T-helper 1 cell treated with Interleukin-12 subunit alpha and Interleukin-12 subunit beta and Interleukin-4 antibody, amounts not matched to agents 30 μg/mL and 1 μg/mL, for 36 hours (primary cell): ENCODE results near the gene BEGAIN.

Source experiments
- H3K27ac Mint-ChIP-seq: one replicate; pipeline ENCODE4 v1.8.0; 2021; ENCODE audit warnings: mild to moderate bottlenecking, mixed read lengths
- H3K27me3 Mint-ChIP-seq: one replicate; pipeline ENCODE4 v1.8.0; 2021; ENCODE audit warnings: low read depth, mixed read lengths
- H3K36me3 Mint-ChIP-seq: one replicate; pipeline ENCODE4 v1.8.0; 2021; ENCODE audit warnings: low read depth, mixed read lengths
- H3K4me1 Mint-ChIP-seq: one replicate; pipeline ENCODE4 v1.8.0; 2021; ENCODE audit warnings: low read depth, mixed read lengths
- H3K4me3 Mint-ChIP-seq: one replicate; pipeline ENCODE4 v1.8.0; 2021; ENCODE audit warnings: mild to moderate bottlenecking, moderate library complexity, mixed read lengths
- H3K9me3 Mint-ChIP-seq: one replicate; pipeline ENCODE4 v1.8.0; 2021; ENCODE audit warnings: mixed read lengths

The BEGAIN gene

DNA sequence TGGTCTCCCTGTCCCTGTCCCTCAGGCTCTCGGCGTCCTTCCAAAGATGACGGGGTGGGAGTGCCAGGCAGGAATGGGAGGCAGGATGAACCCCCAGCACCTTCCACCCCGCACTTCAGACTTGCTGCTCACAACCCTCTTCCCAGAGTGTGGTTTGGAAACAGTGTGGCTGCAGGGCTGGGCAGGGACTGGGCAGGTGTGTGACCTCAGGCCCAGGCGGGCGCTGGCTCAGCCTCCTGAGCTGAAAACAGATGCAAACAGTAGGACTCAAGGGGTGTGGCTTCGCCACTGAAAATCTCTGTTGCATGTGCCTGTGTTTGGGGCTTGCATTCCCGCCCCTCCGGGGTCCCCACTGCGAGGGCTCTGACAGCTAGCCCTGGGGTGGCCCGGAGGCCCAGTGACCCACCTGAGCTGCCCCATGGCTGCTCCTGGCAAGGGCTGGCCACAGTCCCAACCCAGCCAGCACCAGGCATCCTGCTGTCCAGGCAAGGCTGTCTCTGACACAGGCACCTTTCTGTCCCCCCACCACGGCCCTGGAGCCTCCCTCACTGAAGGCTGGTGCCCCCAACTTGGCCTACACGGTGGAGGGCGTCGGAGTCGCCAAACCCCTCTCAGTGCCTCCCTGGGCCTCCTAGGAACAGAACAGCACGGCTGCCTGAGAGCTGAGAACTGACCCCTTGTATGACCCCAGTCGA is 46.1 kb downstream of the BEGAIN start:
- peaks cover 3% of the 10 kb centered on the region for H3K4me1 Mint-ChIP-seq
- H3K27me3 Mint-ChIP-seq: no peaks in the 10 kb centered on the region

DNA sequence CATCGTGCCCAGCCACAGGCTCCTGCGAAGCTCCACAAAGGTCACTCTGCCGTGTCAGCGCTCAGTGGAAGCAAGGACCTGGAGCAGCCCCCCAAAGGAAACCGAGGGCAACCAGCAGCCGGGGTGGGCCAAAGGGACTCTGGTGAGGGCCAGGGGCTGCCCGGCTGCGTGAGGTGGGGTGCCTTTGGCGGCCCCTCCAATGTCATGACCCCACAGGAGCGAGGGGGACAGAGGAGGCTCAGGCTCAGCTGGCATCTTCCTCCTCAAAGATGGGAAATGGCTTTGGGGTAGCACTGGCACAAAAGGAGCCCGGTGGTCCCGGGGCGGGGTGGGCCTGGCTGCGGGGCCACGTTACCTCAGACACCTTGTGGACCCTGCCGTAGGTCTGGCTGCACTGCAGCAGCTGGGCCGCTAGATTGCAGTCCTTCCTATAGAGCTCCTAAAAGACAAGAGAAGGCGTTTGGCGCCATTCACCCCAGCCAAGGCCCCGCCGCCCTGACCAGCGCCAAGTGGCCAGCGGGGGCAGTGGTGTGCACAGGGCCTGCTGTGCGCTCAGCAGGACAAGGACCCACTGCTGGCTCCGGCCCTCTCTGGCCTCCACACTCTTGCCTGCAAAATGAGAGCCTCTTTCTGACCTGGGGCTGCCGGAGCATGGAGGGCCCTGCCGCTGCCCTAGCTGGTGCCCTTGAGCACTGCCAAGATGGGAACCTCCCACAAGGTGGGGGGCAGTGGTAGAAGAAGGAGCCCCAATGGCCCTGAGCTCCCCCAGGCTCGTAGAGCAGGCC is 46.9 kb downstream of the BEGAIN start:
- Mint-ChIP-seq H3K9me3 (no peaks in the 10 kb centered on the region), H3K4me3 (no peak overlapping the region), H3K27me3 (no peaks in the 10 kb centered on the region), H3K27ac (no peak overlapping the region), H3K4me1 (no peaks in the 10 kb centered on the region), H3K36me3 (no peaks in the 10 kb centered on the region)

More for the DNA sequence above, 46.1 kb downstream of the BEGAIN start:
- no peaks in the 10 kb centered on the region for H3K36me3 Mint-ChIP-seq
- H3K27ac Mint-ChIP-seq: no peak overlapping the region
- H3K4me3 Mint-ChIP-seq: no peak overlapping the region
- no peaks in the 10 kb centered on the region for H3K9me3 Mint-ChIP-seq

DNA sequence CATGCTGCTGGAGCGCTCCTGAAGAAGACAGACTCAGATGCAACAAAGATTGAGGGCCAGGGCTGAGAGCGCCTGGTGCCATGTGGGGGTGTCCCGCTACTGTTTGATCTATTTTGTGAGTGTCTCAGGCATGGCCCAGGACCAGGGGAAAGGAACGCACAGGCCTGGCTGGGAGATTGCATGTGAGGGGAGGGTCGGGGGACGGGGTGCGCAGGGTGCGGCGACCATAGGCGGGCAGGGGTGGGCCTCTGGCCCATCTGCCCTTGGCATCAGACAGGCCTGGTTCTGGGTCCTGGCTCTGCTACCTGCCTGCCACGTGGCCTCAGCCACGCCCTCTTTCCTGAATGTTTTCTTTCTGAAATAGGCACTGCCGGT is 47.5 kb downstream of the BEGAIN start:
- Mint-ChIP-seq H3K4me1 (no peaks in the 10 kb centered on the region), H3K36me3 (no peaks in the 10 kb centered on the region), H3K9me3 (no peaks in the 10 kb centered on the region), H3K27ac (no peak overlapping the region), H3K27me3 (no peaks in the 10 kb centered on the region), H3K4me3 (no peak overlapping the region)

DNA sequence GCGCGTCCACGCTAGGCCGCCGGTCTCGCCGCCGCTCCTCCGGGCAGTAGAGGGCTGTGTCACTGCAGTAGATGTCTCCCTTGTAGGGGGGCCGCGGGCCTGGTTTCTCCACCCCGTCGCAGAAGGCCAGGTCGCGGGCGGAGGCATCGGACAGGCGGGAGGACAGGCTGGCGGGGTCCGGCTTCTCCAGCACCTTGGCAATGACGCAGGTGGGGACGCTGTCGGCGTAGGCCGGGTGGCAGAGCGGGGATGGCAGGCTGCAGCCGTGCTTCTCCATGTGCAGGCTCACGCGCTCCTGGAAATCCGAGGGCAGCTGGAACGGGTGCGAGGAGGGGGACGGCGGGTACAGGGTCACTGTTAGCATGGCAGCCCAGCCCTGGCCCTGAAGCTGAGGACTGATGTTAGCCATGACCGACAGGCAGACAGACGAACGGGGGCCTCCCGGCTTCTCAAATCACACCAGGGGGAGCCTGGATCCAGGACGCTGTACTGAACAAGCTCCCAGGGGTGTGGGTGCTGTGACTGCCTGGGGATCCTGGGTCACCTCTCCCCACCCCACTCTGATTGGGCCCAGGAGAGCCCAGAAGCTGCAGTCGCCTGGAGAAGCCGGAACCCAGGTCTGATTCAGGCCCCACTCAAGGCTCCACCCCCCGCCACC is 48.1 kb downstream of the BEGAIN start:
- Mint-ChIP-seq H3K27ac (no peak overlapping the region), H3K4me3 (no peak overlapping the region), H3K9me3 (no peaks in the 10 kb centered on the region), H3K27me3 (no peaks in the 10 kb centered on the region), H3K36me3 (no peaks in the 10 kb centered on the region), H3K4me1 (no peaks in the 10 kb centered on the region)

DNA sequence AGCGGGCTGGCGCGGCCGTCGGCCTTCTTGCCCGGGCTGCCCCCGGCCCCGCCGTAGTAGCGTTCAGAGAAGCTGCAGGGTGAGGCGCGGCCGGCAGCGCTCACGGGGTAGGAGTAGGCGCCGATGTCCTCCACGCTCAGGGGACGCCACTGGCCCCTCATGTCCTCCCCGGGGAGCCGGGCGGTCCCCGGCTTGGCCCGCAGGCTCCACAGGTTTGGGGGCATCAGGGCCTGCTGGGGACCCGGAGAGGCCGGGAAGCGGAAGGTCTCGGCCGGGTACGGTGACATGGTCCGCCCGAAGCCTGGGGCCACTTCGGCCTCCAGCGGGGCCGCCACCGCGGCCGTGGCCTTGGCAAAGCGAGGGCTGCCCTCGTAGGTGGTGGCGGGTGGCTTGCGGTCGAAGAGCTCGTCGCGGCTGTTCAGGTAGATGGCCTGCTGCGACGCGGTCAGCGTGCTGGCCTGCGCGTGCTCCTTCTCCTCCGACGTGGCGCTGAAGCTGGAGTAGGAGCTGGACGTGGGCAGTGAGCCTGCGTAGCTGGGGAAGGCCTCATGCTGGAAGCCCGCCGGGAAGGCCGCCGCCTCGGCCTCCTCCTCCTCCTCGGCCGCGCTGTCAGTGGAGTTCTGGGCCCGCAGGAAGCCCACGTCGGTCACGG is 48.7 kb downstream of the BEGAIN start:
- Mint-ChIP-seq H3K27ac (no peak overlapping the region), H3K4me3 (no peak overlapping the region), H3K36me3 (no peaks in the 10 kb centered on the region), H3K9me3 (no peaks in the 10 kb centered on the region), H3K4me1 (no peaks in the 10 kb centered on the region), H3K27me3 (no peaks in the 10 kb centered on the region)

DNA sequence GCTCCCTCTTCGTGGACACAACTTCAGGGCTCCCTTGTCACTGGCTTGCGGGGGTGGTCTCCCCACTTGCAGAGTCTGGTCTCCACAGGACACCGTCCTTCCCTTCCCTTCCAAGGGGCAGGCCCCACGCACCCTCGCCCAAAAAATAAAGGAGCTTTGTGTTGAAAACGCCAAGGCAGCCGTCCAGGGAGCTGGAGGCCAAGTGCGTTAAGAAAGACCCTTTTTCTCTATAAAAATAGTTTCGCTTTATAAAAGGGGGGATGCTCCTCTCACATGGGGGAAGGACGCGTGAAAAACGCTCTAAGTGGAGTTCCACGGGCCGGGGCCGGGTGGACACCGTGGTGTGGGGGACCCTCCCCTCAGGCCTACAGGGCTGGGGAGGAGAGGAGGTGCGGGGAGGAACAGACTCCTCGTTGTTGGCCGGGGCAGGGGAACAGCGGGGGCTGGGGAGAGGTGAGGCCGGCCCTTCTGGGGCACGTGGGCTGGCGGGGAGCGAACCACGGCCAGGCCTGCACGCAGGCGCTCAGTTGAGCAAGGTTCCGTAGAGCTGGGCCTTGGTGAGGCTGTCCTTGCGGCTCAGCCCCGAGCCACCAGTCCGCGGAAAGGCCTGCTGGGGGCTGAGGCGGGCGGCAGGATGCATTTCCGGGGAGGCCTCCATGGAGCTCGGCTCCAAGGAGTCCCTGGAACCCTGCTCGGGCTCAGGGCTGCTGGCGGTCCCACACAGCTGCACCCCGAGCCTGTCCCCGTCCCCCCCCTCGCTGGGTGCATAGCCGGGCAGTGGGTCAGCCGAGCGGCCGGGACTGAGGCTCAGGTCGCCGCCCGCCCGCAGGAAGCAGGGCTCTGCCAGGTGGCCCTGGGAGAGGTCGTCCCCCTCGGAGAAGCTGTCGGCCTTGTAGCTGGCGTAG is 49.5 kb downstream of the BEGAIN start:
- no peak overlapping the region for H3K4me3 Mint-ChIP-seq
- H3K9me3 Mint-ChIP-seq: no peaks in the 10 kb centered on the region
- H3K36me3 Mint-ChIP-seq: no peaks in the 10 kb centered on the region
- no peaks in the 10 kb centered on the region for H3K27me3 Mint-ChIP-seq
- no peak overlapping the region for H3K27ac Mint-ChIP-seq
- no peaks in the 10 kb centered on the region for H3K4me1 Mint-ChIP-seq

DNA sequence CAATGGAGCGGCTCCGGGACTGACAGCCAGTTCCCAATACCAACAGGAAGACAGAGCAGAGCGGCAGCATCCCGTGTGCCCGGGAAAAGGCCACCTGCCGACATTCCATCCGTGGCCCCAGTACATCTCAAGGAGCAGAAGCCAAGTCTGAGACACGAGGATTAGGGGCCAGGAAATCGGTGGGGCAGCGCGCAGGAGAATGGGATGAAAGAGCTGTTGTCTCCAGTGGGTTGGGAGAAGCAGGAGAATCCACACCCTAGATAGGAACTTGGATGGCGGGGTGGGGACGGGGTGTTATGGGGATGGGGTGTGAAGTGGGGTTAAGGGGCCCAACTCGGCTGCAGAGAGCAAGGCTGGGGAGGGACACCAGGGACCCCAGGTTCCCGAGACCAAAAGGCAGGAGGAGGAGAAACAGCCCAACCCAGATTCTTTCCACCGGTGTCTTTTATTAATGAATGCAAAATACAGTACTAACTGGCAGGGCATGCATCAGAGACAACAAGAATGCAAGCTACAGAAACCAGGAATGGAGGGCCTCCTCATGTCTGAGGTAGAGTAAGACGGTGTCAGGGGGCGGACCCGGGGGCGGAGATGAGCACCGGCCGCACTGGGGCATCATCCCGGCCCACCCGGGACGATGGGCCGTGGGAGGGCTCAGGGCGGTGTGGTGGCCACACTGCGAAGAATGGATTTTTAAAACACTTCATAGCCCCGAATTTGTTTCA is 50.3 kb downstream of the BEGAIN start:
- no peak overlapping the region for H3K4me3 Mint-ChIP-seq
- no peaks in the 10 kb centered on the region for H3K4me1 Mint-ChIP-seq
- H3K9me3 Mint-ChIP-seq: no peaks in the 10 kb centered on the region
- H3K27me3 Mint-ChIP-seq: no peaks in the 10 kb centered on the region
- no peak overlapping the region for H3K27ac Mint-ChIP-seq
- no peaks in the 10 kb centered on the region for H3K36me3 Mint-ChIP-seq

DNA sequence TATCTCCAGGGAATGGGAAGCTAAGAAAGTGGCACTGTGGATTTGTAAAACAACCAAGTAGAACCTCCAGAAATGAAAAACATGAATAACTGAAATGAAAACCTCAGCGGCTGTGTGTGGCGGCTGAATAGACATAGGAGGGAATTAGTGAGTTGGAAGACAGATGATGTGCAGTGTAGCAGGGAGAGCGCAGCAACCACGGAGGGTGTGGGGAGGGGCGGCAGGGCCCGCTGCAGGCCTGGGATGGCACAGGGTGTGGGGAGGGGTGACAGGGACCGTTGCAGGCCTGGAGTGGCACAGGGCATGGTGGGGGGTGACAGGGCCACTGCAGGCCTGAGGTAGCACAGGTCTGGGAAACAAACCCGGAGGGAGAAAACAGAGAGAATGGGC is 51.1 kb downstream of the BEGAIN start:
- Mint-ChIP-seq H3K9me3 (no peaks in the 10 kb centered on the region), H3K36me3 (no peaks in the 10 kb centered on the region), H3K27me3 (no peaks in the 10 kb centered on the region), H3K27ac (no peak overlapping the region), H3K4me3 (no peak overlapping the region), H3K4me1 (no peaks in the 10 kb centered on the region)

DNA sequence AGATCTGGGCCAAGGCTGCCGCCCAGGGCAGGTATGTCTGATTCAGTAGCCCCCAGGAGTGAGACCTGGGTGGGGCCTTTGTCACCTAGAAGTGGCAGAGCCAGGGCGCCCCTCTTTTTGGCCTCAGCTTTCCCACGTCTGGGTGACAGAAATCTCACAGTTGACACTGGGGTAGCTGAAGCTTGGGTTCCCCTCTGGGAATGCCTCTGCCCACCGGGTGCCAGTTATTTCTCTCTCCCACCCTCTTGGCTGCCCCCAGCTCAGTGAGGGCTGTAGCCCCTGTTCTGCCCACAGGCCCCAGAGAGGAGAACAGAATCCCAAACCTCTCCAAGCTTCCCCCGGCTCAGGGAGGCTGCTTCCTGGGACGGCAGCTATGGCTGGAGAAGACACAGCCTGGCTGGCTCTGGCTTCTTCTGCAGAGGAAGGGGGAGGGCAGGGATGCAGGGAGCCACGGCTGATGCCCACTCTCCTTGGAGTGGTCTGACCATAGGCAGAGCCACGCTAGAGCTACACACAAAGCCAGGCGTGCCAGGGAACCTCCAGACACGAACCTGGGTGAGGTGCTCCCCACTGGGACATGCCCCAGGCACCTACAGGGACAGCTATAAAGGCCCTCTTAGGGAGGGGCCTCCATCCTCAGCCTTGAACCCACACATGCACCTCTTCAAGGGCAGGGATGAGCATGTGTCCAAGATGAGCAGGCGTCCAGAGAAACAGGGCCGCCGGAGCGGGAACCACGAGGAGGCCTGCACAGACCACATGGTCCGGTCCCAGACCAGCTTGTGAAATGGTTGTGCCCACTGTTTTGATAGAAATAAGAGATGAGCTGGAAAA is 51.7 kb downstream of the BEGAIN start:
- Mint-ChIP-seq H3K9me3 (no peaks in the 10 kb centered on the region), H3K4me1 (no peaks in the 10 kb centered on the region), H3K4me3 (no peak overlapping the region), H3K36me3 (no peaks in the 10 kb centered on the region), H3K27me3 (no peaks in the 10 kb centered on the region), H3K27ac (no peak overlapping the region)

DNA sequence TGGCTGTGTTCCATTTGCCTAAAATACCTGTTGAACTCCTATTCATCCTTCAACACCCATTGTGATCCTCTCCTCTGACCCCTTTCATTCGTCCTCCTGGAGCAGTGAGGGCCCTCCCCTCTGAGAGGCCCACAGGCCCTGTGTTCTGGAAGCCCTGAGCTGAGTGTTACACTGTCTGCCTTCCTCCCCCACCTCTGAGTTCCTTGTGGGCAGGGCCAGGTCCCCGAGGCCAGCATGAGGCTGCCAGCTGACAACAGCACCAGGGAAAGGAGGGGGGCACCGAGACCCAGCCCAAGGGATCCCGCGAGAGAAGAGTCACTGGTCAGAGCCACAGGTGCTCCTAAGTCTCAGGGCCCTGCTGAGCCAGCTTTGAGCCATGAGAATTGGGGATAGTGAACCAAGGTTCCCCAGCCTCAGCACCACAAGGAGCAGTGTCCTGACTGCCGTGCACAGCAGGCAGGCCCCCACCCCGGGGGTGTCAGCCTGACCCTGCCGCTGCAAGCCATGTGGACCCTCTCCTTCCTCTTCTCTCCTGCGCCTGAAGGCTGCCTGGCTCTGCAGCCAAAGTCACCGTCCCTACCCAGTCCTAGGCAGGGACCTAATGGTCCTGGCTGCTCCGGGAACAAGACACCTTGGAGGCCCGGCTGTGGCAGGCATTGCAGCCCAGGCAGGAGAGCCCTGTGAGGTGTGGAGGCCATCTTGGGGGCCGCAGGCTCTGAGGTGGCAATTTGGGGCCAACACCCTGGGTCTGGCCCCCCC is 52.5 kb downstream of the BEGAIN start:
- Mint-ChIP-seq H3K27ac (no peak overlapping the region), H3K36me3 (no peaks in the 10 kb centered on the region), H3K4me3 (no peak overlapping the region), H3K9me3 (no peaks in the 10 kb centered on the region), H3K4me1 (no peaks in the 10 kb centered on the region), H3K27me3 (no peaks in the 10 kb centered on the region)

DNA sequence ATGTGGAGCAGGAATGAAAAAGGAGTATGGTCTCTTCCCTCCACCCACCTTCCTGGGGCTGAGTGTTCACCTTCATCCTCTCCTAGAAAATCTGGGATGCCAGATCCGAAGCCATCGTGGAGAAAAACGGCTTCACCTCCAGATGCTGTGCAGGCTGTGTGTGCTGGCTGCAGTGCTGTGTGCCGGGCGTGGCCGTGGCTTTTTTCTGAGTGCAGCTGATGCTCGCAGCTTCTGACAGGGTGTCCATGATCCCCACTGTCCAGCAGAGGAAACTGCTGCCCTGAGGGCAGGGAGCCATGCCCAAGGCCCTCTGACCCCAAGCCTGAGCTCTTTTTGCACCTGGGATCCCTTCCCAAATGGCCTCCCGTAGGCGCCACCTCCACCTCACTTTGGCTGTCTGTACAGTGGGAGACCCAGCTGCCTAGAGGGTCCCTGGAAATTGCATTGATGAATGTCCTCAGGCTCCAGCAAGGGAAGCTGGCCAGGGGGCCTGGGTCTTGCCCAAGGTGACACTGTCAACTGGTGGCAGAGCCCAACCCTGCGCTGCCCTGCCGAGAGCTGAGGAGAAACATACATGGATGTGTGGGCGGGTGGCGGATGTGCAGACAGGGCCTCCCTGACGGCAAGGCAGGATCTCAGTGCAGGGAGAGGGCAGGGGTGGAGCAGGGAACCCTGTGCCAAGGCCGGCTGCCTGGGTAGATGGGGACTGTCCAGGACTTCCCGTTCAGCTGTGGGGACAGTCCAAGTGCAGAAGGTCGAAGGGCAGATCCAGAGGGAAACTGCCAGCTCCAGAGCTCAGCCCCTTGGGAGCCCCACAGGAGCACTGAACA is 53.3 kb downstream of the BEGAIN start:
- no peaks in the 10 kb centered on the region for H3K27me3 Mint-ChIP-seq
- no peak overlapping the region for H3K4me3 Mint-ChIP-seq
- no peaks in the 10 kb centered on the region for H3K36me3 Mint-ChIP-seq
- H3K4me1 Mint-ChIP-seq: no peaks in the 10 kb centered on the region
- H3K27ac Mint-ChIP-seq: no peak overlapping the region
- H3K9me3 Mint-ChIP-seq: no peaks in the 10 kb centered on the region
